Hippocampal formation (tissue), 2 donors: ENCODE measurements around the gene UBN2.

ENCODE experiments used
- DNase-seq, 2 donors: peaks; one replicate each; lab custom pipeline; 2025; lab: John Stamatoyannopoulos, UW

UBN2 gene

GRCh38 chr7:139355320-139355719, 124.3 kb downstream of the UBN2 start:
- no peak for DNase-seq
